HUDEP-2 (cell line): ENCODE measurements around the gene ATXN10.
A peak's percentile ranks its signal among the peaks of the same experiment; 100 is the strongest.
"Not testable (repeated sequence)": the region's sequence is repeated elsewhere in the genome, so short reads cannot be mapped to it uniquely, and the experiment has no call there.

Experiments used
- DNase-seq, 76 experiments: peaks; one replicate each; lab custom pipeline; 2025; ENCODE audit not compliant: unreplicated experiment in 76 of 76; lab: John Stamatoyannopoulos, UW

Gene ATXN10

GRCh38 chr22:45640941-45641621 is 30.6 kb upstream of the ATXN10 start:
- DNase-seq: no peak

- DNase-seq: peak in 26 of 76 experiments; percentile 6 to 75 (median 34)
These were observed 28.6 kb upstream of the ATXN10 start for GRCh38 chr22:45642986-45643385.

GRCh38 chr22:45644714-45645113 is 26.9 kb upstream of the ATXN10 start:
- DNase-seq: no peak

- no peak for DNase-seq
These were observed 26.5 kb upstream of the ATXN10 start for GRCh38 chr22:45645150-45645525.

GRCh38 chr22:45645526-45646414 is 25.9 kb upstream of the ATXN10 start:
- DNase-seq: peak in 51 of 76 experiments; percentile 4 to 75 (median 41)

- no peak for DNase-seq
These were observed 24.0 kb upstream of the ATXN10 start for GRCh38 chr22:45647532-45648225.

- DNase-seq: no peak
These were observed 23.1 kb upstream of the ATXN10 start for GRCh38 chr22:45648301-45649117.

- DNase-seq: no peak
These were observed 21.8 kb upstream of the ATXN10 start for GRCh38 chr22:45649809-45650208.

GRCh38 chr22:45650721-45651120 is 20.9 kb upstream of the ATXN10 start:
- DNase-seq: no peak

GRCh38 chr22:45651931-45652528 is 19.6 kb upstream of the ATXN10 start:
- DNase-seq: no peak

GRCh38 chr22:45656577-45656976 is 15.1 kb upstream of the ATXN10 start:
- DNase-seq: no peak

- DNase-seq: no peak
These were observed 13.9 kb upstream of the ATXN10 start for GRCh38 chr22:45657701-45658100.

- no peak for DNase-seq
These were observed 7.4 kb upstream of the ATXN10 start for GRCh38 chr22:45664136-45664646.

GRCh38 chr22:45667486-45667885 is 4.1 kb upstream of the ATXN10 start:
- no peak for DNase-seq

GRCh38 chr22:45670363-45670762 is 1.3 kb upstream of the ATXN10 start:
- not testable (repeated sequence) for DNase-seq

GRCh38 chr22:45670981-45671782 is 452 bp upstream of the ATXN10 start:
- peak in 2 of 76 experiments; percentile 2 to 9 for DNase-seq

- DNase-seq: peak in 4 of 76 experiments; percentile 22 to 83 (median 39)
These were observed 1.2 kb downstream of the ATXN10 start for GRCh38 chr22:45672564-45673481.
